ENCODE measurements around the gene ADRA2A.

The ADRA2A gene

DNA sequence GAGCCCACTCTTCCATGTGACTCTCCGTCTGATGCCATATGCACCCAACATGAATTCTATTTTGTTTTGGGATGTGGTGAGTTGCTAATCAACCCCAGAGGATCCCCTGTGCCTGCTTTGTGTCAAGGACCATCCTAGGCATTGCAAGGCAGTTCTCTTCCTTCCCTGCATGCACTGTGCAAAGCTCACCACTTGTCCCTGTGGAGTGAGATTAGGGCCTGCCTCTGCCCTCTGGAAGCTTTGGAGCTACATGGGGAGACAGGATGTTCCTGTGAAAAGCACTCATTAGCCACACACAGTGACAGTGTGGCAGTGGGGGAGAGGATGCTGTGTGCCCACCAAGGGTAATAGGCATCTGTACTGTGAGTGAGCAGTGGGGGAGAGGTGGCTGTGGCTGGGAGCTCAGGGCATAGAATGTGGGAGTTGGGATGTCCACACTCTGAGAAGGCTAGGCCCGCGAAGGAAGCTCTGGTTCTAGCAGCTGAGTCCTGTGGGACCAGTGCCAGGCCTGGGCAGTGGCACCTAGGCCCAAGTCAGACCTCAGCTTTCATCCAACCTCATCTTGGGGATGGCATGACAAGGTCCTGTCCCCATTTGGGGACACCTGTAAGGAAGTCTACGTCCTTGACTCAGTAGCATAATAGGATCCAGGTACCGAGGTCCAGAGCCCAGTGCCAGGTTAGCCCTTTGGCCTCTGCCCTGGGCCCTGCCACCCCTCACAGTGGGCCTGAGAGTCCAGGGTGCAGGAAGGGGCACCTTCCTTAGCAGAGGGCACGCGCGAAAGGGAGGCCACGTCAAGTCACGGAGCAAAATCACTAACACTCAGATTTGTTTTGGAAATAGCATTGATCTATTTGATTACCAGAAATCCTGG lies 6.6 kb downstream of the ADRA2A start:
- no peak for DNase-seq

DNA sequence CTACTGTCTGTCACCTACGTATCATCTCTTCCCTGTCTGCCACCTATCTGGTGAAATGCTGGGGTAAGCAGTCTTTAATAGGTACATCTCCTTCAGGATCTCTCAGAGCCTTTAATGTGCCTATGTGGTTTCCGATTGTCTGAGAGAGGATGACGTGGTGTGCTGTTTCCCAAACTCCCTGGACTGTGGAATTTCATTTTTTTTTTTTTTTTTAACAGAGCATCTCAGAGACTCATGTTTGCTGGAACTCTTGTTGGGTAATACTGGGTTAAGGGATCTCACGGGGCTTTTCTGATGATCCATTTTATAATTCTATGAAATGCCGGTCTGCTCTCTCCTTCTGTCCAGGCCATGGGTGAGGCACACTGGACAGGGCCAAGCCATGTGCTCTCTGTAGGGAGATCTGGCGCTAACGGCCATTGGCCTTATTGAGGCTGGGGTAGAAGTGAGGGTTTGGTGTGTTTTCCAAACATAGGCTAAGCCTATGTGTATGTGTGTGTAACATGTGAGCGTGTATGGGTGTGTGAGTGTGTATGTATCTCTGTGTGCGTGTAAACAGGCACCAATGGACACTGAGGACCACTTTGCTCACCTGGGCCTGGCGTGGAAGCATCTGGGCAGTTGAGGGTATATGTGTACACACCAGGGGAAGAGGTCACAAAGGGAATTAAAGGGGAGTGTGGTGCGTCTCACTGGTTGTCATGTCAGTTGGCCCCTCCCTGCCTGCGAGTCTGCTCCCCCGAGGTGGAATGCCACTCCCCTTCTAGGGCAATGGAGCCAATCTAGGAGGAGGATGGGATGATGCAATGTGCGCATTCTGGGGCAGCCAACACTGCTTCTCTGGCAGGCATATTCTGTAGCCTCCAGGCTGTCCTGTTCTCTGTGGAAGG lies 7.8 kb downstream of the ADRA2A start:
- no peak for DNase-seq

DNA sequence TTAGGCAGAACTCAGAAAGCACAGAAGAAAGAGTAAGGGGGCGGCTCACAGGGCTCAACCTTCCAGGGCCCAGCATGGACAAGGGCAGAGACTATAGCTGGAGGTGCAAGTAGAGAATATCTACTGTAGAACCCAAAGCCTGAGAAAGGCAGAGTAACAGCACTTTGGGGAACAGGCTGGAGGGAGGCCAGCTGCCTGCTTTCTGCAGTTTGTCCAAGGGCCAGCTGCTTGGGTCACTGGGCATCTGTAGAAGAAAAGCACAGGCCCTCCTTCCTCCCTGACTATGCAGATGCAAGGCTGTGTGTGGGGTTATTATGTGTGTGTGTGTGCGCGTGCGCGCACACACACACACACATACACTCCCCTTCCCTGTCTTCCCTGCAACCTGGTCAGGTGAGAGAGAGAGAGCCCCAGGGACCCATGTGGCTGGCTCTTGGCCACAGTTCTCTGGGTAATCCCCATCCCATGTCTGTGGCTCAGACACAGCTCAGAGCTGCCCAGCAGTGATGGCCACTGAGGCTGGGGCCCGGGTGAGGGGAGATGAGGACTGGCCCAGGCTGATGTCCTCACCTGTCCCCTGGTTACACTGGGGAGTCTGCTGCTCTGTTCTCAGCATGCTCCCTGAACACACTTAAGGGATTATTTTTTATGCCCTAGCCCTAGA lies 9.0 kb downstream of the ADRA2A start:
- DNase-seq = no peak

DNA sequence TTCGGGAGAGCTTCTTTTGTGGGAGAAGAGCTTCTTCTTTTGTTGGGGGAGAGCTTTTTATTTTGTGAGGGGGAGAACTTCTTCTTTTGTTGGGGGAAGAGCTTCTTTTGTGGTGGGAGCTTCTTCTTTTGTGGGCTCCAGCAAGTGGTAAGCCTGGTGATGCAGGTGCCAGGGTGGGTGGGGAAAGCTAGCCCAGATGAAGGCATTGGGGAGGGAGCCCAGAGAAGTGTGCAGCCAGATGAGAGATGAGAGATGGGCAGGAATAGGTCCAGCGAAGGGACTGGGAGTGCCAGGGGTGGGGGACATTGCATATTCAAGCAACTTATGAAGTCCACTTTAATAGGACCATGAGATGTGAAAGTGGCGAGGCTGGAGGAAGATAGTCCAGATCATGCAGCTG lies 9.7 kb downstream of the ADRA2A start:
- no peak for DNase-seq

DNA sequence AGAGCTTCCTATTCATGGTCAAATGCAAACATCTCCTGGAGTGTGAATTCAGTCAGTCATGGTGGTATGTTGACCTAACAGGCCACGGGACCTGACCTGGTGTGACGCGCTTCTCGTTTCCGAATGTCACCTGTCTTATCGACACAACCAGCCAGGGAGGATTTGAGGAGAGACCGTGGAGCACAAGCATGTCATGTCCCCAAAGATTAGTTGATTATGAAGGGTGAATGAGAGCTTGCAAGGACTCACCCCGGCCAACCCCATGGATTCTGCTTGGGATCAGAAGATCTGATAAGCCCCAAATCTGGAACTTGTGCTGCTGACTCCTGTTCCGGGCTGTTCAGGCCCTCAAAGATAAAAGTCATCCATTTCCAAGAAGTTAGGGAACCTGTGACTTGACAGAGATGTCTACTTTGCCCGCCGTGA lies 10.5 kb downstream of the ADRA2A start:
- no peak for DNase-seq

DNA sequence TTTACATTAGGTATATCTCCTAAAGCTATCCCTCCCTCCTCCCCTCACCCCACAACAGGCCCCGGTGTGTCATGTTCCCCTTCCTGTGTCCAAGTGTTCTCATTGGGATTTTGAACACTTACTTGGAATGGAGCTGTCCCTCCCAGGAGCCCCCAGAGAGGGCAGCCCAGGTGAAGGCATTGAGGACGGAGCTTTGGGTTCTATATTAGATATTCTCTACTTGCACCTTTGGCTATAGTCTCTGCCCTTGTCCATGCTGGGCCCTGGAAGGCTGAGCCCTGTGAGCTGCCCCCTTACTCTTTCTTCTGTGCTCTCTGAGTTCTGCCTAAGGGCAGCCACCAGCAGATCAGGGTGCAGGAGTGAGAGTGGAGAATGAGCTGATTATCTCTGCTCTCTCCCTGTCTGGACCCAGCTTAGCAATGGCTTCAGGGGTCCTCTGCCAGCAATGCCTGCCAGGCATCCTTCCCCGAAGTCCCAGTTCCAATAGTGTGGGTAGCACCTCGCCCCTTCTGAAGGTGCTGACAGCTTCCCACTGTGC lies 11.2 kb downstream of the ADRA2A start:
- no peak for DNase-seq

DNA sequence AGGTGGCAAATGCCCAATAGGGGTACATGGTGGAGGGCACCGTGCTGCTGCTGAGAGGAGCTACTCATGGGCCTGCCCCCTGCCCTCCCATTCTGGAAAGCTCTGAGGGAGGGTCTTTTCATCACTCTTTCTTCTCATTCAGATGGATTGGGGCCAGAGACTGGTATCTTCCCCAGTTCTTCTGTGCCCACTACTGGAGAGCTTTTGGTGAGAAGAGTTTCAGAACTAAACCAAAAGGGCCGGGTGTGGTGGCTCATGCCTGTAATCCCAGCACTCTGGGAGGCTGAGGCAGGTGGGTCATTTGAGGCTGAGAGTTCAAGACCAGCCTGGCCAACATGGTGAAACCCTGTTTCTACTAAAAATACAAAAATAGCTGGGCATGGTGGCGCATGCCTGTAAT lies 12.5 kb downstream of the ADRA2A start:
- DNase-seq = no peak

DNA sequence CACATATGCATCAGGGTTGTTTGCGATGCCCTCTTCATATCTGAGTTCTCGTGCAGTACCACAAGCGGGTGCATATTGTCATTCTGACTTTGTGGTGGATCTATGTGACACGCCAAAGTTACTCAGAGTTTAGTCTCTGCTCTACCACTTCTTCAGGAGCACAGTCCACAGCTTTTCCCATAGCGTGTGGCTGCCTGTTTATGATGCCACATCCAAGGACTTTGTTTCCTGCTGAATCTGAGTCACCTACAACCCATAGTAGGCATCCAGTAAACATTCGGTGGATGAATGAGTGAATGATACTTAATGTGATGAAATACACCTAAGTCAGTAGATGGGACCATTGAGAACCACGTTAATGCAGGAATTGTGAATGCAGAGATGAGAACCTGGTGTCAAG lies 15.0 kb downstream of the ADRA2A start:
- DNase-seq = no peak

DNA sequence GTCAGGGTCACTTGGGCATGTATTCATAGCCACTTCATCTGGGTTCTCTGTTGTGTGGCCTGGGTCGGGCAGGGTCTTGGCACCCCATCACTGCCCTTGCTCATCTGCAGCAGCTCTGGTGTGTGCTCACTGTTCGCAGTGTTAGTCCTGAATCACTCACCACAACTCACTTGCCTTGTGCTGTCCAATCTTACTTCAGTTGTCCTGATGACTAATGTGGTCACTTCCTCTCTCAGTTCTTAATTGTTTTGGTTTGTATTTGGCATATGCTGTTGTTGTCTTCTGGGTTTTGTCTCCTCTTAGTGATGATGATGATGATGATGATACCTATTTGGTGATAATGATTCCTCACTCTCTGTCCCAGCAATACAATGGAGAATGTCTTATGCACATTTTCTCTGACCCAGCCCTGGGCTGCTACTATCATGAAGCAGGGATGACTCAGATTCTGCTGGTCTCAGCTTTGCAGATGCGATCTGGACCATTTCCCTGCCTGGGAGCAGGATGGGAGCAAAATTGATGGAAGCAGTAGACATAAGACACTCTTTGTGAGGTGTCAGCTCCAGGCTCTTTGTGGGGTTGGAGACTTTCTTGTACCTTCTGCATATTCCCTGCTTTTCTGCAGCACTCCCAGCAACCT lies 17.0 kb downstream of the ADRA2A start:
- DNase-seq = no peak

DNA sequence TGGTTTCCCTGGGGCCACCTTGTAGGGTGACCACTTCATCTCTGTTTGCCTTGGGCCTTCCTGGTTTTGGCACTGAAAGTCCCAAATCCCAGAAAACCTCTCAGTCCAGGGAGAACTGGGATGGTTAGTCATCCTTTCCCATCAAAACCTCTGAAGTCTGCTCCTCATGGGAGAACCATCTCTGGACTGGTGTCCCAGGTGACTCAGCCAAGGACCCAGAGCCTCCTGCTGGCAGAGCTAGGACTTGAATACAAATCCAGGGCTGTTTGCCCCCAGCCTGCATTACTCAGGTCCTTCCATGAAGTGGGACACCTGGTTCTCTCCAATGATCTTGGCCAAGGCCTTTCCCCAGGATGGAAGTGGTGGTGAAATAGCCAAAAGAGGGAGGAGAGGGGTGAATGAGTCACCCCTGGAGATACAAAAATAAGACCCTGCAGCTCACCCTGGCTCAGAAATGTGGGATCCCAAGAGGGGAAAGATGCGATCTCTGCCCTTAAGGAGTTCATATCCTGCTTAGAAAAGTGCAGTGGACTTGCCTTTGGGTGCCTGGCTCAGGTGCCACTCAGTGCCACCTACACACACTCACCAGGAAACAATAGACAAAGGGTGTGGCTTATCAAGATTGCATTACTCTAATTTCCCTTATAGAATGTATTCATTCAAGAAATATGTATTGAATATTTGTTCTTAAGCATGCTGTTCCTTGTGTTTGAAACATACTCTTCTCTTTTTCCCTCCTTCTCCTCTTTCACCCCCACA lies 22.0 kb downstream of the ADRA2A start:
- no peak for DNase-seq

DNA sequence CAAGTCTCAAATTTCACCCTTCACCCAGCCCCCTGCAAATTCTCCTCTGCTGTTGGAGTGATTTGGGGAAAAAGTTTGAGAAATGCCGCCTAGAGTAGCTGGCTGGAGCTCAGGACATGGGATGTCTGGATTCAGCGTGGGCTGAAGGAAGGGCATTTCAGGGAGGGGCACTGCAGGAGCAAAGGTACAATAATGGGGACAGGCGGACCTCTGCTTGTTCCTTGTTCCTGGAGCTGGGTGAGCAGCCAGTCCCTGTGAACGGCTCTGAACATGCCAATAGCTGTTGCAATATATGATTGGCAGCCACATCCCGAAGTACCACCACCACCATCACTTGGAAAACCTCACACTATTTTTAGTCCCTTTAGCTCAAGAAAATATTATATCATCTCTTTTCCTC lies 23.4 kb downstream of the ADRA2A start:
- no peak for DNase-seq

DNA sequence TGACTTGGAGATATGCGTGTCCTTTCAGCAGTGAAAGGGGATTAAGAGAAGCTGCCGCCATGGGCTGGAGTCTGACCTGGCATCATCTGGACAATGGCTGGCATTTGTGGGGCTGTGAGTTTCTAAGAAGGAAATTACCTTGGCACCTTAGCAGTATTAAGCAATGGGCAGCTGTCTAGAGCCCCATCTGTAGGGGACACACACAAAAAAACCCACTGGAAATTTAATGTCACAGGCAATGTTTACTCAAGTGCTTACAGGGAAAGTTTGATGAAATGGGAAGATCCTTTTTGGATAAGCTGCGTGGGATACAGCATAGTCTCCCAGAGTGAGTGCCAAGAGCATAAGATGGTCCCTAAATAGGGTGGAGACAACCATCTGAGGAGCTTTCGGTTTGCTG lies 25.0 kb downstream of the ADRA2A start:
- no peak for DNase-seq

DNA sequence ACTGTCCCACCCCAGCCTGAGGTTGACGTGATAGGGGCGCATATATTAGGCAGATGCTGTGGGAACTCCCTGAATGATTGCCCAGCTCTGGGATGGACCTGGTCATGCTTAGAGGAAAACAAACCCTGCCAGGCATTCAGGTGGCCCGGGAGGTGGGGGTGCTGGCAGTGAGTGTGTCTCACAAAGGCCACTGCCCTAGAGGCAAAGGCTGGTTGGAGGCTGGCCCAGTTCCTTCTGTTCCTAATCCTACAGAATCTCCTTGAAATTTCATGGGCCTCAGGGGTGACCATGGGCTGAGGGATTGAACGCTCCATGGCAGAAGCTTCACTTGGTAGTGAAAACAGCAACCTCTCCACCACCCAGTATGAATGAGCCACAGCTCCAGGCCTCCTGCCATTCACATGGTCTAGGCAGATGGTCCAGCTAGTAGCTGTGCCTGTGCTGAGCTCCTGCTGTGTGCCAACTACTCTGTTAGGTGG lies 25.6 kb downstream of the ADRA2A start:
- no peak for DNase-seq

DNA sequence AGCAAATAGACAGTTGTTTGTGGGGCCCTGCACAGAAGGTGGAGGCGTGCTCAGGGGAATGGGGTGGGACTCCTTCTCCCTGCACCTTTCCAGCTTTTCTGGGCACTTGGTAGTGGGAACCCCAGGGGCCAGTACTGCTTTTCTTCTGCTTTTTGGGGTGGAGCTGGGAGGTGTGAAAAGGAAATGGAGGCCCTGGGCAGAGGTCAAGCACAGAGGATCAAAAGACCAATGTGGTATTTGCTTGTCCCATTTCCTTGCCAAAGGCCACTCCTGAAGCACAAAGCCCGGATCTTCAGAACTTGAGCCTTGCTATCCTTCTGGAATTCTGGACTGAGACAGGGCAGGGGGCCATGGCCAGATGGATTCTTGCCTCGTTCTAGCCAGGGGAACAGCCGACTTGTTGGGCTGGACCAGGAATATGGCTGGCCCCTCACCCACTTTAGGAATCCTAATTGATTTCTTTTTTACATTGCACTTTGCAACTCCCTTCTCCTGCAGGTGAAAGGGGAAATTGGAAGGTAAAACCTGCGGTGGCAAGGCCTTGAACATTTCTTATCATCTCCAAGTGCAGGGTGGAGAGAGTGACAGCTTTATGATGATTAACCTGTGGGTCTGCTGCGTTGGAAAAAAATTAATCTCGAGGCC lies 26.5 kb downstream of the ADRA2A start:
- no peak for DNase-seq

DNA sequence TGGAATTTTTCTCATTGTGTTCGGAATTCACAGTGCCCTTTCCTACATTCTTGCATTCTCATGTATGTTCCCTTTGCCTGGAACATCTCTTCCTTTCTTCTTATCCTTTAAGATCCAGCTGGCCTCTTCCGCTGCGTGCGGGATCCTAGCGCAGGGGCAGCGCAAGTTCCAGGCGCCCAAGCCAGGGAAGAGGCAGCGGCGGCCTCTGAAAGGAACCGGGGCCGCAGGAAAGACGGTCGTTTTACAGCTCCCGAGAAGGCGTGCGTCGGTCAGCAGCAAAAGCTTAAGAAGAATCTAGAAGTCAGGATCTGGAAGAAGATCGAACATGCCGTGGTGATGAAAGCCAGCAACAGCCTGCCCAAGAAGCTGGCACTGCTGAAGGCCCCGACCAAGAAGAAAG lies 28.0 kb downstream of the ADRA2A start:
- DNase-seq = no peak

DNA sequence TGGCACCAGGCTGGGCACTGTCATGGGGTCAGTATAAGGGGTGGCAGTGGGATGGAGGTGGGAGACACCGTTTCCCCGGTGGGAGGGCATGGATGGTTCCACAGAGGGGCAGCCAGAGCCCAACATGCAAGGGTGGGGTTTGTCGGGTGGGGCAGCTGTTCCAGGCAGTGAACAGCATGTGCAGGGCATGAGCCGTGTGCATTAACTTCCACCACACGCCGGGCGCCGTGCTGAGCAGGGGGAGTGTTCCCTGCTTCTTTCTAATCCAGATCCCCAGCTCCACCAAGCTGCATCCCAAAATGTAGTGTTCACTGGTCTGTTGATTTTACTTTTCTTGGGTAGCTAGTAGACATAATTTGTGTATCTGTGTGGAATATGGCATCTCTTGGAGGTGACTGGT lies 29.3 kb downstream of the ADRA2A start:
- no peak for DNase-seq

DNA sequence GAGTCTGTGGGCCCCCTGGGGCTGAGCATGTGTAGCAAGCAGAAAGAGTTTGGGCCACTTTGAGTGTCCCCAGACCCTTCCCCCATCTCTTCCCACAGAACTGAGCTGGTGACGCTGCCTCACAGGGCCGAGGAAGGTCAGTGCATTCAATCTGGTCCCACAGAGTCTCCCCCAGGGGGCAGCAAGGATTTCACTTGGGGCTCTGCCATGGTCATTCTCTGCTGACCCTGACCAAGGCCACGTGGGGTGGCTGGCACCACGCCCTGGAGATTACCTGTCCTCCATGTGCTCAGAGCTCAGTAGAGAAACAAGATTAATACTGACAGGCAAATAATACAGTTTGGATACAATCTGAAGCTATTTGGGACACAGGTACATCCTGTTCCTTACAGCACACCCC lies 30.2 kb downstream of the ADRA2A start:
- DNase-seq = no peak

DNA sequence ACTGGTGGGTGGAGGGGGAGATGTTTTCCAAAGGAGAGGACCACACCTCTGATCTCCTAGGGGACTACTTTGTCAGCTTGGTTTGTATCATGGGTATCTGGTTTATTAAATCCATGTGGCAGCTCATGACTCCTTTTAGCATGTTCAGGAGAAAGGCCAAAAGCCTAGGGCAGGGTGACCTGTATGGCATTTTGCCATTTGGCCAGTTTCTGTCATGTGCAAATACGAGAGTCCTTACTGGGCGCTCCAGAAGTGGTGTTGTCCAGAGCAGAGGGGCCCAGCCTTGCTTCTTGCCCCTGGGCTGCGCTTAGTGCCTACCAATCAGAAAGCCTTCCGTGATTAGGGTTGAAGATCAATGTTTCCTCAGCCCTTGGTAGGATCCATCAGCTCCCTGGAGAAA lies 31.0 kb downstream of the ADRA2A start:
- no peak for DNase-seq

DNA sequence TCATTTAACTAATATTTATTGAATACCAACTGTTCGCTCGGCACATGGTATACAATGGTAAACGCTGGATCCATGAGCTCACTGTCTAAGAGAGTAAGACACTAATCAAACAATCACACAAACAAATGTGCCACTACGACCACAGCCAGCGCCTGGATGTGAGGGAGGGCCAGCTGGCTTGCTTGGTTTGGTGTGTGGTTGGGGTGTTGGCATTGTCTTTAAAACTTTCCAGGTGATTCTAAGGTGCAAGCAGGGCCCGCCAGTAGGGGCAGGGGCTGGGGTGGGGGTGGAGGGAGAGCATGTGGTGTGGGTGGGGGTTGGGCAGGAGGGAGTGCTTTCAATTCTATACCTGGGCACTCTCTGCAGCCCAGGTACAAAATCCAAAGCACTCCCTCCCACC lies 31.6 kb downstream of the ADRA2A start:
- no peak for DNase-seq

DNA sequence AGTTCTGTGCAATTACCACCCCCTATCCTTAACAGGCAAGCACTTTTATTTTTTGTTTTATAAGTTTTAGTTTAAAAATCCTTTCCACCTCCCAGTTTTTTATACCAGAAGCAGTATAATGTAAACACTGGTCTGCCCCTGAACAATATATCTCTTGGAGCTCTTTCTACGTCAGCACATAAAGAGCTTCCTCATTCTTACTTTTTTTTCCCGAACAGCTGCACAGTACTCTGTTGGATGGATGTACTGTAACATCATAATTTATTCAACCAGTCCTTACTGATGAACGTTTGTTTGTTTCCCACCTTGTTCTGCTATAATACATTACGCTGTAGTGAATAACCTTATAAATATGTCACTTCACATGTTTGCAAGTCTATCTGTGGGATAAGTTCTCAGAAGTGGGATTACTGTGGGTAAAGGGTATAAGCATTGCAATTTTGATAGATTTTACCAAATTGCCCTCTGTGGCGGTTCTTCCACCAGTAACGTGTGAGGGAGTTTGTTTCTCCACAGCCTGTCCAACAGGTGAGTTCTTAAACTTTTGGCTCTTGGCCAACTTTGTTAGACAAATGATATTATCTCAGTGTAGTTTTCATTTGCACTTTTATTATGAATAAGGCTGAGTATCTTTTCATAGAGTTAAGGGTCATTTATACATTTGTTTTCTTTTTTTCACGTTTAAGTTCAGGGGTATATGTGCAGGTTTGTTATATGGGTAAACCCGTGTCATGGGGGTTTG lies 32.8 kb downstream of the ADRA2A start:
- no peak for DNase-seq
